ENCODE measurements around the gene IL6ST. TPM values are rescaled to one million over a fixed set of nuclear protein-coding genes. Genes with fewer than 3 reads are reported as not detected.

Gene IL6ST
- total and polyA plus RNA-seq, 9 donors, result 45.9 to 406 (median 169) TPM

DNA sequence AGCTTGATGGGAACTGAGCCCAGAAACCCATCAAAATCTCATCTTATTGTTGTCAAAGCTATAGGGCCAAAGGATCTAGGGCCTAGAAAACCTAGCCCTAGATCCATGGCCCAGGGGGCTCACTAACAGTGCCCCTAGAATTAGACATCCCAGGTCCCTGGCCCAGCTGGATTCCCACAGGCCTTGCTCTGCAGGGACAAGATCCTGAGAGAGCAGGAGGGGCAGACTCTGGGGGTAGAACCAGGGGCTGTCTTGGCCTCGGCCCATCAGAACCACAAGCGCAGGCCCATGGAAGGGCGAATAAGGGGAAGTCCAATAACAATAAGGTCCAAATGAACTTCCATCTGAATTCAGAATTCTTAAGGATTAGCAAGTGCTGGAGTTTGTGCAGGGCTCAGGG lies 69.6 kb downstream of the IL6ST start:
- H3K4me3 ChIP-seq, result no peak overlapping the region
- TF ChIP-seq EP300 (IDR thresholded peaks at IDR 0.05), result no peak
- TF ChIP-seq CTCF (IDR thresholded peaks at IDR 0.05), result no peak
- no peak for TF ChIP-seq POLR2A (IDR thresholded peaks at IDR 0.05)
- 96 to 98% (median 98%) methylated on average over 3 of the region's 3 CpGs for WGBS, 3 donors
- H3K36me3 ChIP-seq, result no peaks in the 10 kb centered on the region
- no peak overlapping the region for H3K27ac ChIP-seq
- H3K27me3 ChIP-seq, result no peaks in the 10 kb centered on the region
- no peaks in the 10 kb centered on the region for H3K4me1 ChIP-seq (ENCODE audit: insufficient read depth)
- DNase-seq, result no peak
- intact Hi-C loops (cut with DNase I), result no loop called here
- H3K9me3 ChIP-seq, result no peaks in the 10 kb centered on the region

- H3K9me3 ChIP-seq, result no peaks in the 10 kb centered on the region
- WGBS, 3 donors, result 89 to 99% (median 90%) methylated on average over 11 of the region's 11 CpGs
- TF ChIP-seq CTCF (IDR thresholded peaks at IDR 0.05), result no peak
- no peak for TF ChIP-seq EP300 (IDR thresholded peaks at IDR 0.05)
- no peak for TF ChIP-seq POLR2A (IDR thresholded peaks at IDR 0.05)
These were observed 70.0 kb downstream of the IL6ST start for GRCh38 chr5:55924744-55925143.

GRCh38 chr5:55923865-55924500 lies 70.8 kb downstream of the IL6ST start:
- DNase-seq, result no peak
- WGBS, 3 donors, result 90 to 94% (median 91%) methylated on average over 9 of the region's 9 CpGs
- TF ChIP-seq EP300 (IDR thresholded peaks at IDR 0.05) (no peak), POLR2A (IDR thresholded peaks at IDR 0.05) (no peak), CTCF (IDR thresholded peaks at IDR 0.05) (no peak)
- Histone ChIP-seq H3K4me3 (no peak overlapping the region), H3K9me3 (no peaks in the 10 kb centered on the region), H3K27me3 (no peaks in the 10 kb centered on the region), H3K4me1 (ENCODE audit: insufficient read depth) (no peaks in the 10 kb centered on the region), H3K36me3 (no peaks in the 10 kb centered on the region), H3K27ac (no peak overlapping the region)
- intact Hi-C loops (cut with DNase I), result no loop called here

More at GRCh38 chr5:55924744-55925143, 70.0 kb downstream of the IL6ST start:
- Histone ChIP-seq H3K36me3 (no peaks in the 10 kb centered on the region), H3K27me3 (no peaks in the 10 kb centered on the region), H3K4me3 (no peak overlapping the region), H3K4me1 (ENCODE audit: insufficient read depth) (no peaks in the 10 kb centered on the region), H3K27ac (no peak overlapping the region)
- intact Hi-C loops (cut with DNase I), result no loop called here
- DNase-seq, result no peak

DNA sequence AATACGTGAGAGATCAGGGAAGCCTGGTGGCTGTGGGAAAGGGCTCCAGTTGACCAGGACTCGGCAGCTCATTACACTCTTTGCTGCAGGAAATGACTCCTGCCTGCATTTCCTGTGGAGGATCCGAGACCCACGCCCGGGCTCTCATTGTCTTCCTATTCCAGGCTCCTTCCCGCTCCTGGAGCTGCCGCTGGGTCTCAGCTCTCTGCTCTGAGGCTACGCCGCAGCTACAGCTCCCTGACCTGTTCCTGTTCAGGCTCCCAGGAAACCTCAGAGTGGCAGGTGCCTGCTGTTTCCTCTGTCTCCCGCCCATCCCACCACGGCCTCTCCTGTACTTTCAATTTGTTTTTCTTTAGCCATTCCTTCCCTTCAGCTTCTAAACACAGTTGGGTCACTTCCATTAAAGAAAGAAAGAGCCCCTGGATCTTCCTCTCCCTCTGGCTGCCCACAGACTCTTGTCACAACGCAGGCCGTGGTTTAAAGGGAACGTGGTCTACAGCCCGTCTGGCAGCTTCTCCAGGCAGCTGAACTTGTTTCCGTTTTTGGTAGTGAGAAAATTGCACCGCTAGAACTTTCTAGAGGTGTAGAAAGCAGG lies 71.5 kb downstream of the IL6ST start:
- Histone ChIP-seq H3K4me3 (no peak overlapping the region), H3K36me3 (no peaks in the 10 kb centered on the region), H3K4me1 (ENCODE audit: insufficient read depth) (no peaks in the 10 kb centered on the region), H3K27me3 (no peaks in the 10 kb centered on the region), H3K27ac (no peak overlapping the region), H3K9me3 (no peaks in the 10 kb centered on the region)
- no peak for TF ChIP-seq EP300 (IDR thresholded peaks at IDR 0.05)
- TF ChIP-seq CTCF (IDR thresholded peaks at IDR 0.05), result no peak
- no peak for TF ChIP-seq POLR2A (IDR thresholded peaks at IDR 0.05)
- intact Hi-C loops (cut with DNase I), result no loop called here
- DNase-seq, result no peak
- WGBS, 3 donors, result 62 to 72% (median 65%) methylated on average over 17 of the region's 17 CpGs
